Stimulated activated CD8-positive, alpha-beta memory T cell treated with anti-CD3 and anti-CD28 coated beads, Interleukin-7, amount 100 ng/mL, for 4 hours (primary cell): ENCODE results near the gene CDH23.
"Not testable (repeated sequence)": the region's sequence is repeated elsewhere in the genome, so short reads cannot be mapped to it uniquely, and the experiment has no call there.

ENCODE experiments used
- DNase-seq, 2 donors: peaks; one replicate each; pipeline ENCODE4 v3.0.0-alpha.2; 2020; ENCODE audit warnings: low read depth in 2 of 2

Gene CDH23

GRCh38 chr10:71582506-71583475 lies 186.1 kb downstream of the CDH23 start:
- DNase-seq: no peak

GRCh38 chr10:71584461-71584860 lies 187.7 kb downstream of the CDH23 start:
- DNase-seq: no peak

GRCh38 chr10:71584902-71585563 lies 188.3 kb downstream of the CDH23 start:
- no peak for DNase-seq

GRCh38 chr10:71585564-71586290 lies 189.0 kb downstream of the CDH23 start:
- DNase-seq: no peak

- DNase-seq: no peak
These were observed 191.3 kb downstream of the CDH23 start for GRCh38 chr10:71587941-71588573.

- no peak for DNase-seq
These were observed 192.0 kb downstream of the CDH23 start for GRCh38 chr10:71588685-71589084.

- DNase-seq: no peak
These were observed 193.2 kb downstream of the CDH23 start for GRCh38 chr10:71589617-71590551.

- DNase-seq: no peak
These were observed 194.1 kb downstream of the CDH23 start for GRCh38 chr10:71590781-71591350.

GRCh38 chr10:71594934-71595571 lies 198.3 kb downstream of the CDH23 start:
- no peak for DNase-seq

GRCh38 chr10:71595649-71596048 lies 198.9 kb downstream of the CDH23 start:
- no peak for DNase-seq

GRCh38 chr10:71596127-71596526 lies 199.4 kb downstream of the CDH23 start:
- DNase-seq: no peak

GRCh38 chr10:71596759-71597158 lies 200.0 kb downstream of the CDH23 start:
- DNase-seq: no peak

GRCh38 chr10:71597821-71598498 lies 201.2 kb downstream of the CDH23 start:
- DNase-seq: no peak

- DNase-seq: no peak
These were observed 201.9 kb downstream of the CDH23 start for GRCh38 chr10:71598621-71599055.

- DNase-seq: no peak
These were observed 202.8 kb downstream of the CDH23 start for GRCh38 chr10:71599518-71599917.

- DNase-seq: not testable (repeated sequence)
These were observed 203.5 kb downstream of the CDH23 start for GRCh38 chr10:71600242-71600641.

GRCh38 chr10:71600849-71601248 lies 204.1 kb downstream of the CDH23 start:
- DNase-seq: no peak

GRCh38 chr10:71601273-71601672 lies 204.6 kb downstream of the CDH23 start:
- DNase-seq: no peak

- DNase-seq: no peak
These were observed 206.4 kb downstream of the CDH23 start for GRCh38 chr10:71603150-71603549.
